Body of pancreas (tissue), 4 donors: ENCODE data around the gene ZNF837. TPM values are rescaled to one million over a fixed set of nuclear protein-coding genes. Genes with fewer than 3 reads are reported as not detected.

ENCODE experiments used
- ATAC-seq: fragments of 150-250 bp; one replicate; pipeline ENCODE4 v1.9.1; 2016
- DNase-seq, 4 donors: peaks; one replicate each; pipeline ENCODE4 v3.0.0-alpha.2; 2019
- H3K27ac ChIP-seq, 4 donors: fragments of 200-600 bp; sonication (generic); 1 replicate in 3 of 4; 2 replicates in 1 of 4; pipeline versions ENCODE4 v1.5.1 to v1.6.1; 2016 to 2019; ENCODE audit warnings: mild to moderate bottlenecking in 1 of 4, mixed read lengths in 1 of 4, moderate library complexity in 1 of 4
- H3K27me3 ChIP-seq, 2 donors: fragments of 200-600 bp; sonication (generic); one replicate each; pipeline ENCODE4 v1.6.0; 2016; ENCODE audit warnings: mild to moderate bottlenecking in 1 of 2
- H3K36me3 ChIP-seq, 2 donors: fragments of 200-600 bp; sonication (generic); replicated peaks in 1 of 2; 2 replicates each; pipeline ENCODE4 v1.5.1; 2016; ENCODE audit warnings: low read depth in 2 of 2; ENCODE audit not compliant: insufficient read depth in 1 of 2
- H3K4me1 ChIP-seq: fragments of 200-600 bp; sonication (generic); one replicate; pipeline ENCODE4 v1.6.0; 2016
- H3K4me3 ChIP-seq, 2 donors: fragments of 200-600 bp; sonication (generic); 1 replicate in 1 of 2; 2 replicates in 1 of 2; pipeline ENCODE4 v1.5.1; 2016 to 2019
- H3K9me3 ChIP-seq, 3 donors: fragments of 200-600 bp; sonication (generic); 1 replicate in 2 of 3; 2 replicates in 1 of 3; pipeline ENCODE4 v1.5.1; 2016
- POLR2A ChIP-seq, 3 donors: fragments of 450-650 bp; IDR thresholded peaks; one replicate each; pipeline ENCODE4 v1.6.1; 2016; ENCODE audit warnings: antibody characterized with exemption in 3 of 3, mild to moderate bottlenecking in 2 of 3
- WGBS, 2 donors: methylation state at CpG; one replicate each; pipeline ENCODE4 v1.1.5; 2017; 5-methylcytosine and 5-hydroxymethylcytosine counted together
- intact Hi-C: fragments of 100-400 bp; cut with DNase I; formaldehyde crosslinking; loops from one replicate; pipeline ENCODE4 v1.15.1; 2023
- total RNA-seq, 2 donors: library from RNA; depleted of rRNA; stranded (reverse); fragments of >200 nt; gene quantifications; one replicate each; pipeline ENCODE4 v1.1.0, GENCODE V29; 2016
- TF ChIP-seq, protein P1 (sequence below), 7 experiments: fragments of 450-650 bp in 4 of 7; fragments of 200-600 bp in 3 of 7; sonication (generic) in 3 of 7; IDR thresholded peaks; one replicate each; pipeline ENCODE4 v1.5.1; 2016 to 2019; ENCODE audit warnings: antibody characterized with exemption in 7 of 7

The ZNF837 gene
- total RNA-seq, 2 donors from 2014 or later, result 7.3 to 15.2 TPM

DNA sequence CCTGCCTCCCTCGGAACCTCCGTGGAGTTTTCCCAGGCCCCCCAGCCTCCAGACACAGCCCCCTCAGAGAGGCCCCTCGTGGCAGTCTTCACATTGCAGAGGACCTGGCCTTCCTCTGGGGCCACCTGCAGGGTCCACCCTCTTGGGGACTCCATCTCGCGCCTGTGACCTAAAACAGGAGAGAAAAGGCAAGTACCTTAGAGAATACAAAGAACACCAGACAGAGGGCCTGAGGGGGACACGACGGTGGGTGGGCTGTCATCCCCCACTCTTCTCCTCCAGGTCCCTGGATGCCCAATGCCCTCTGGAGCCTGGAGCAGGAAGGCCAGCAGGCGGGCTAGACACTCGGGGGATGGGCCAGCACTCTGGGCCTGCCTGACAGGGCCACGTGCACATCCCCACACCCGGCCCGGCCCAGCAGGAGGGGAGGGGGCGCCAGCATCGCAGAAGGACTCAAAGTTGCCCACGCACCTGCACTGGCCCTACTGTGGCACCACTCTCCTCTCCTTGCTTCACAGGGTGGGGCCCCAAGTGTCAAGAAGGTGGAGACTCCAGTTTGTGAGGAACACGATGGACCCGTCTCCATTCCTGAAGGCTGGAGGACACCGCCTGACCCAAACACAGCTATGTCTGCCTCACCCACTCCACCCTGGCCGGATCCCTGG, 23.2 kb downstream of the ZNF837 start:
- Histone ChIP-seq H3K36me3 (no peaks in the 10 kb centered on the region), H3K4me1 (peaks cover 7% of the 10 kb centered on the region), H3K27ac (no peak overlapping the region), H3K27me3 (no peaks in the 10 kb centered on the region), H3K9me3 (no peaks in the 10 kb centered on the region), H3K4me3 (no peak overlapping the region)
- ATAC-seq (no peak), DNase-seq (no peak)
- TF ChIP-seq, protein P1, sequence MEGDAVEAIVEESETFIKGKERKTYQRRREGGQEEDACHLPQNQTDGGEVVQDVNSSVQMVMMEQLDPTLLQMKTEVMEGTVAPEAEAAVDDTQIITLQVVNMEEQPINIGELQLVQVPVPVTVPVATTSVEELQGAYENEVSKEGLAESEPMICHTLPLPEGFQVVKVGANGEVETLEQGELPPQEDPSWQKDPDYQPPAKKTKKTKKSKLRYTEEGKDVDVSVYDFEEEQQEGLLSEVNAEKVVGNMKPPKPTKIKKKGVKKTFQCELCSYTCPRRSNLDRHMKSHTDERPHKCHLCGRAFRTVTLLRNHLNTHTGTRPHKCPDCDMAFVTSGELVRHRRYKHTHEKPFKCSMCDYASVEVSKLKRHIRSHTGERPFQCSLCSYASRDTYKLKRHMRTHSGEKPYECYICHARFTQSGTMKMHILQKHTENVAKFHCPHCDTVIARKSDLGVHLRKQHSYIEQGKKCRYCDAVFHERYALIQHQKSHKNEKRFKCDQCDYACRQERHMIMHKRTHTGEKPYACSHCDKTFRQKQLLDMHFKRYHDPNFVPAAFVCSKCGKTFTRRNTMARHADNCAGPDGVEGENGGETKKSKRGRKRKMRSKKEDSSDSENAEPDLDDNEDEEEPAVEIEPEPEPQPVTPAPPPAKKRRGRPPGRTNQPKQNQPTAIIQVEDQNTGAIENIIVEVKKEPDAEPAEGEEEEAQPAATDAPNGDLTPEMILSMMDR (IDR thresholded peaks at IDR 0.05), result no peak
- no peak for TF ChIP-seq POLR2A (IDR thresholded peaks at IDR 0.05)
- WGBS, 2 donors, result 58 to 73% methylated on average over 5 to 16 of the region's 19 CpGs
- intact Hi-C loops, result no loop called here

DNA sequence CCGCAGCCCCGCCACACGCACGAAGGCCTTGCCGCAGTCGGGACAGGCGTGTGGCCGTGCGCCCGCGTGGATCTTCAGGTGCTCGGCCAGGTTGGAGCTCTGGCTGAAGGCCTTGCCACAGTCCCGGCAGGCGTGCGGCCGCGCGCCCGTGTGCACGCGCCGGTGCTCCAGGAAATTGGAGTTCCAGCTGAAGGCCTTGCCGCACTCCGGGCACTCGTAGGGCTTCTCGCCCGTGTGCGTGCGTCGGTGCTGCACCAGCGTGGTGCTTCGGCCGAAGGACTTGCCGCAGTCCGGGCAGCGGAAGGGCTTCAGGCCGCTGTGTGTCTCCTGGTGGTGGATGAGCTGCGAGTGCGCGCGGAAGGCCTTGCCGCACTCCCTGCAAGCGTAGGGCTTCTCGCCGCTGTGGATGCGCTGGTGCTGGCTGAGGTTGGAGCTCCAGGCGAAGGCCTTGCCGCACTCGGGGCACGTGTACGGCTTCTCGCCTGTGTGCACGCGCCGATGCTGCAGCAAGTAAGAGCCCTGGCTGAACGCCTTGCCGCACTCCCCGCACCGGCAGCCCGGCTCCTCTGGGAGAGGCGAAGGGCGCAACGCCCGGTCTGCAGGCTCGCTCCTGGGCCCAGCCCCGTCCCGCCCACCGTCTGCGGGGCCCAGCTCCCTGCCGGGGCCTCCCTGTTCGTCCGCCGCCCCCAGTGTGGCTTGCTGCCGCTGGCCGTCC, 23.9 kb downstream of the ZNF837 start:
- no peak for ATAC-seq
- no peak overlapping the region for H3K27ac ChIP-seq
- H3K27me3 ChIP-seq, result no peaks in the 10 kb centered on the region
- no peaks in the 10 kb centered on the region for H3K9me3 ChIP-seq
- no peak overlapping the region for H3K4me3 ChIP-seq
- no peak for TF ChIP-seq POLR2A (IDR thresholded peaks at IDR 0.05)
- TF ChIP-seq, protein P1 (IDR thresholded peaks at IDR 0.05), result no peak
- no peaks in the 10 kb centered on the region for H3K36me3 ChIP-seq
- DNase-seq, result no peak
- intact Hi-C loops, result no loop called here
- peaks cover 6% of the 10 kb centered on the region for H3K4me1 ChIP-seq
- WGBS, 2 donors, result 62 to 87% methylated on average over 3 to 75 of the region's 75 CpGs

DNA sequence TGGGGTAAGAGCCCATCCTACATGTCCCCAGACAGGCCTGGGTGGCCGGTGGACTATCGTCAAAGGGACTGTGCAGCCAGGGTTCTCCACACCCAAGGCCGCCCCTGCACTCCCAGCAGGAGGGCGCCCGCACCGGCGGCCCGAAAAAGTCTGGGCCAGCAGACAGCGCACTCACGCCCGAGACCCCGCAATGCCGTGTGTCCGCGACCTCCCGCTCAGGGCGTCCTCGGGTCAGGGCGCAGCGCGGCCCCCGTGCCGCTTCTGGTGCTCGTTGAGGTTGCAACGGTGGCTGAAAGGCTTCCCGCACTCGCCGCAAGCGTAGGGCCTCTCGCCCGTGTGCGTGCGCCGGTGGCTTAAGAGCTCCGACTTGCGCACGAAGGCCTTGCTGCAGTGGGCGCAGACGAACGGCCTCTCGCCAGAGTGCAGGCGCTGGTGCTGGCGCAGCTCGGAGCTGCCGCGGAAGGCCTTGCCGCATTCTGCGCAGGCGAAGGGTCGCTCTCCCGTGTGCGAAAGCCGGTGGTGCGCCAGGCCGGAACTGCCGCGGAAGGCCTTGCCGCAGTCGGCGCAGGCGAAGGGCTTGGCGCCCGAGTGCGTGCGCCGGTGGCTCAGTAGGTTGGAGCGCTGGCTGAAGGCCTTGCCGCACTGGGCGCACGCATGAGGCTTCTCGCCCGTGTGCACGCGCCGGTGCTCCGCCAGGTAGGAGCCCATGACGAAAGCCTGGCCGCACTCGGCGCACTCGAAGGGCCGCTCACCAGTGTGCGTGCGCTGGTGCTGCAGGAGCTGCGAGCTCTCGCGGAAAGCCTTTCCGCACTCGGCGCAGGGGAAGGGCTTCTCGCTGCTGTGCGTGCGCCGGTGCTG, 24.7 kb downstream of the ZNF837 start:
- Histone ChIP-seq H3K27ac (no peak overlapping the region), H3K4me1 (no peaks in the 10 kb centered on the region), H3K4me3 (no peak overlapping the region), H3K36me3 (no peaks in the 10 kb centered on the region), H3K27me3 (no peaks in the 10 kb centered on the region), H3K9me3 (no peaks in the 10 kb centered on the region)
- ATAC-seq, result no peak
- WGBS, 2 donors, result 56 to 60% methylated on average over 1 to 92 of the region's 94 CpGs
- no peak for DNase-seq
- TF ChIP-seq, protein P1 (IDR thresholded peaks at IDR 0.05), result no peak
- TF ChIP-seq POLR2A (IDR thresholded peaks at IDR 0.05), result no peak
- intact Hi-C loops, result no loop called here

GRCh38 chr19:58355215-58355796, 25.5 kb downstream of the ZNF837 start:
- Histone ChIP-seq H3K9me3 (no peaks in the 10 kb centered on the region), H3K4me3 (no peak overlapping the region), H3K4me1 (peaks cover 6% of the 10 kb centered on the region), H3K27me3 (no peaks in the 10 kb centered on the region), H3K36me3 (no peaks in the 10 kb centered on the region), H3K27ac (no peak overlapping the region)
- no peak for TF ChIP-seq POLR2A (IDR thresholded peaks at IDR 0.05)
- TF ChIP-seq, protein P1 (IDR thresholded peaks at IDR 0.05), result no peak
- intact Hi-C loops, result no loop called here
- no peak for DNase-seq
- no peak for ATAC-seq
- 83 to 85% methylated on average over 10 of the region's 10 CpGs for WGBS, 2 donors
